ENCODE measurements around the gene TRAF6.

TRAF6 gene

DNA sequence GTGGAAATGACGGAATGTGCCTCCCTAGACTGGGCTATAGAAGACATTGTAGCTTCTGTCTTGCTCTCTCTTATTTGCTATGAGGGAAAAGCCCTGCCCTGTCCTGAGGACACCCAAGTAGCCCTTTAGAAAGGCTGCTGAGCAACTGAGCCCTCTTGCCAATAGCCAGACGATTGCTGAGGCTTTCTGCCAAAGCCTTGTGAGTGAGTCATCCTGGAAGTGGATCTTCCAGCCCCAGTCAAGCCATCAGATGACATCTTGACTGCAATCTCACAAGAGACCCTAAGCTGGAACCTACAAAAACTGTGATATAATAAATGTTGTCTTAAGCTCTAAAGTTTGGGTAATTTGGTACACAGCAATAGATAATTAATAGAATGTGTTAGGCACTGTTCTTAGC, 3.9 kb upstream of the TRAF6 start:
- no peak for TF ChIP-seq TAF1 (IDR thresholded peaks at IDR 0.05; ENCODE audit: low read depth)
- TF ChIP-seq CREB1 (IDR thresholded peaks at IDR 0.05; ENCODE audit: low read depth) = no peak
- no peak for TF ChIP-seq TCF12 (IDR thresholded peaks at IDR 0.05; ENCODE audit: low read depth)
- no peak for TF ChIP-seq YY1 (IDR thresholded peaks at IDR 0.05; ENCODE audit: low read depth)
- no peak for TF ChIP-seq ZBTB7A (IDR thresholded peaks at IDR 0.05; ENCODE audit: low read depth)
- no peak for TF ChIP-seq CEBPB (IDR thresholded peaks at IDR 0.05)
- TF ChIP-seq FOXM1 (IDR thresholded peaks at IDR 0.05; ENCODE audit: borderline replicate concordance, low read depth) = no peak
- TF ChIP-seq EGR1 (IDR thresholded peaks at IDR 0.05) = no peak
- TF ChIP-seq, protein P1, sequence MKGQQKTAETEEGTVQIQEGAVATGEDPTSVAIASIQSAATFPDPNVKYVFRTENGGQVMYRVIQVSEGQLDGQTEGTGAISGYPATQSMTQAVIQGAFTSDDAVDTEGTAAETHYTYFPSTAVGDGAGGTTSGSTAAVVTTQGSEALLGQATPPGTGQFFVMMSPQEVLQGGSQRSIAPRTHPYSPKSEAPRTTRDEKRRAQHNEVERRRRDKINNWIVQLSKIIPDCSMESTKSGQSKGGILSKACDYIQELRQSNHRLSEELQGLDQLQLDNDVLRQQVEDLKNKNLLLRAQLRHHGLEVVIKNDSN (IDR thresholded peaks at IDR 0.05) = no peak
- TF ChIP-seq NFIC (IDR thresholded peaks at IDR 0.05) = no peak
- TF ChIP-seq EP300 (IDR thresholded peaks at IDR 0.05; ENCODE audit: borderline replicate concordance) = no peak
- TF ChIP-seq TEAD4 (IDR thresholded peaks at IDR 0.05) = no peak
- TF ChIP-seq, protein P2, sequence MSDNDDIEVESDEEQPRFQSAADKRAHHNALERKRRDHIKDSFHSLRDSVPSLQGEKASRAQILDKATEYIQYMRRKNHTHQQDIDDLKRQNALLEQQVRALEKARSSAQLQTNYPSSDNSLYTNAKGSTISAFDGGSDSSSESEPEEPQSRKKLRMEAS (IDR thresholded peaks at IDR 0.05) = no peak
- TF ChIP-seq, protein P3, sequence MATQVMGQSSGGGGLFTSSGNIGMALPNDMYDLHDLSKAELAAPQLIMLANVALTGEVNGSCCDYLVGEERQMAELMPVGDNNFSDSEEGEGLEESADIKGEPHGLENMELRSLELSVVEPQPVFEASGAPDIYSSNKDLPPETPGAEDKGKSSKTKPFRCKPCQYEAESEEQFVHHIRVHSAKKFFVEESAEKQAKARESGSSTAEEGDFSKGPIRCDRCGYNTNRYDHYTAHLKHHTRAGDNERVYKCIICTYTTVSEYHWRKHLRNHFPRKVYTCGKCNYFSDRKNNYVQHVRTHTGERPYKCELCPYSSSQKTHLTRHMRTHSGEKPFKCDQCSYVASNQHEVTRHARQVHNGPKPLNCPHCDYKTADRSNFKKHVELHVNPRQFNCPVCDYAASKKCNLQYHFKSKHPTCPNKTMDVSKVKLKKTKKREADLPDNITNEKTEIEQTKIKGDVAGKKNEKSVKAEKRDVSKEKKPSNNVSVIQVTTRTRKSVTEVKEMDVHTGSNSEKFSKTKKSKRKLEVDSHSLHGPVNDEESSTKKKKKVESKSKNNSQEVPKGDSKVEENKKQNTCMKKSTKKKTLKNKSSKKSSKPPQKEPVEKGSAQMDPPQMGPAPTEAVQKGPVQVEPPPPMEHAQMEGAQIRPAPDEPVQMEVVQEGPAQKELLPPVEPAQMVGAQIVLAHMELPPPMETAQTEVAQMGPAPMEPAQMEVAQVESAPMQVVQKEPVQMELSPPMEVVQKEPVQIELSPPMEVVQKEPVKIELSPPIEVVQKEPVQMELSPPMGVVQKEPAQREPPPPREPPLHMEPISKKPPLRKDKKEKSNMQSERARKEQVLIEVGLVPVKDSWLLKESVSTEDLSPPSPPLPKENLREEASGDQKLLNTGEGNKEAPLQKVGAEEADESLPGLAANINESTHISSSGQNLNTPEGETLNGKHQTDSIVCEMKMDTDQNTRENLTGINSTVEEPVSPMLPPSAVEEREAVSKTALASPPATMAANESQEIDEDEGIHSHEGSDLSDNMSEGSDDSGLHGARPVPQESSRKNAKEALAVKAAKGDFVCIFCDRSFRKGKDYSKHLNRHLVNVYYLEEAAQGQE (IDR thresholded peaks at IDR 0.05; ENCODE audit: low read depth) = no peak
- TF ChIP-seq RAD21 (IDR thresholded peaks at IDR 0.05; ENCODE audit: low read depth) = no peak

DNA sequence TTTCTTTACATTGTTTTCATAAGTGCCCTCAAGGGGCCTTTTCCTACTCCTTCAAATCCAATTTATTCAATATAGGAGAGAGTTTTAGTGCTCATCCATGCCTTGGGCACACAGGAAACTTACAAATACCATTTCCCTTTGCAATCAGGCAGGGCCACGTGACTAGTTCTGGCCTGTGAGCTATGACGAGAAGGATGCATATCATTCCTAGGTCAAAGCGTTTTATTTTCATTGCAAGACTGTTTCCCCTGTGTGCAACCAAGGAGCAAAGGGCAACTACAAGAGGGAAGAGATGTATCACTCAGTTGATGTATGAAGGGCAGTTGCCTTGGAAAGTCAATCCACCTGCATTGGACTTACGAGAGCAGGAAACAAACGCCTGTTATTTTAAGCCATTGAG, 1.9 kb upstream of the TRAF6 start:
- TF ChIP-seq, protein P2 (IDR thresholded peaks at IDR 0.05) = no peak
- TF ChIP-seq, protein P1 (IDR thresholded peaks at IDR 0.05) = no peak
- TF ChIP-seq YY1 (IDR thresholded peaks at IDR 0.05; ENCODE audit: low read depth) (no peak), TEAD4 (IDR thresholded peaks at IDR 0.05) (no peak), FOXM1 (IDR thresholded peaks at IDR 0.05; ENCODE audit: borderline replicate concordance, low read depth) (no peak), EP300 (IDR thresholded peaks at IDR 0.05; ENCODE audit: borderline replicate concordance) (no peak), TCF12 (IDR thresholded peaks at IDR 0.05; ENCODE audit: low read depth) (no peak), CREB1 (IDR thresholded peaks at IDR 0.05; ENCODE audit: low read depth) (no peak), CEBPB (IDR thresholded peaks at IDR 0.05) (no peak), TAF1 (IDR thresholded peaks at IDR 0.05; ENCODE audit: low read depth) (no peak), ZBTB7A (IDR thresholded peaks at IDR 0.05; ENCODE audit: low read depth) (no peak), NFIC (IDR thresholded peaks at IDR 0.05) (no peak), EGR1 (IDR thresholded peaks at IDR 0.05) (no peak), RAD21 (IDR thresholded peaks at IDR 0.05; ENCODE audit: low read depth) (no peak)

DNA sequence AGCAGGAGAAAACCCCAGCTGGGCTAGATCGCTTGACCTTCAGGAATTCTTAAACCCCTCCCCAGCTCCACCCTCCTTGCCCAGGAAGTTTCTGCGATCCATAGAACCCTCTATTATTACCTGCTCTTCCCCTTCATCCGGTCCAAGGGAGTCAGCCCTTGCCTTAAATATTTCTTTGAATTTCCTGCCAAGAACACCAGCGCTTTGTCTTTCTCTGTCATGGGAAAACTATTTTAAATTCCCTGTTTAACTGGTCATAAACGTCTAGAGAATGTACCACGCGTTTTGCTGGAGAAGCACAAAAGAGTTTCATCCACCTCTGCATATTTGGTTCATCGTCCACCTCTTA, 496 bp upstream of the TRAF6 start:
- TF ChIP-seq, protein P3 (IDR thresholded peaks at IDR 0.05; ENCODE audit: low read depth) = no peak
- TF ChIP-seq CREB1 (IDR thresholded peaks at IDR 0.05; ENCODE audit: low read depth) (no peak), EP300 (IDR thresholded peaks at IDR 0.05; ENCODE audit: borderline replicate concordance) (no peak), NFIC (IDR thresholded peaks at IDR 0.05) (no peak), ZBTB7A (IDR thresholded peaks at IDR 0.05; ENCODE audit: low read depth) (no peak), TCF12 (IDR thresholded peaks at IDR 0.05; ENCODE audit: low read depth) (no peak), FOXM1 (IDR thresholded peaks at IDR 0.05; ENCODE audit: borderline replicate concordance, low read depth) (no peak), YY1 (IDR thresholded peaks at IDR 0.05; ENCODE audit: low read depth) (no peak), EGR1 (IDR thresholded peaks at IDR 0.05) (no peak)
- TF ChIP-seq, protein P1 (IDR thresholded peaks at IDR 0.05) = no peak

DNA sequence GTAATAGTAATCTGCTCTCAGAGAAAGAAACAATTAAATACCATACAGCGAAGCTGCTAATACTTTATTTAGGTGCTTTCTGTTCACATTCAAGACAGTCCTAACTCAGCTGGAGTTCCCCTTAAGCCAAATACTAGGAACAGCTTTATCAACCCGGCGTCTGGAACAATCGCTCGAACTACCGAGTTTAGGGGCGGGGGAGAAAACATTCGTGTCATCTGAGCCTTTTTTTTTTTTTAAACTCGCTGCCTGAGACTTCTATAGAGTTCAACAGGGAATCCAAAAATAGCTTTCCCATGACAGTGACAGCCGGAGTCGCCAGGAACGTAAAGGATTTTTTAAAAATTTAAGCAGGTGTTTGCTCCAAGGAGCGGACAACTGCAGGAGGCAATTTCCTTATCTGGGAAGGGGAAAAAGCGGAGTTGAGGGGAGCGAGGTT, 852 bp downstream of the TRAF6 start:
- TF ChIP-seq NFIC (IDR thresholded peaks at IDR 0.05) = no peak
- TF ChIP-seq YY1 (IDR thresholded peaks at IDR 0.05; ENCODE audit: low read depth) = no peak
- TF ChIP-seq, protein P1 (IDR thresholded peaks at IDR 0.05) = no peak

DNA sequence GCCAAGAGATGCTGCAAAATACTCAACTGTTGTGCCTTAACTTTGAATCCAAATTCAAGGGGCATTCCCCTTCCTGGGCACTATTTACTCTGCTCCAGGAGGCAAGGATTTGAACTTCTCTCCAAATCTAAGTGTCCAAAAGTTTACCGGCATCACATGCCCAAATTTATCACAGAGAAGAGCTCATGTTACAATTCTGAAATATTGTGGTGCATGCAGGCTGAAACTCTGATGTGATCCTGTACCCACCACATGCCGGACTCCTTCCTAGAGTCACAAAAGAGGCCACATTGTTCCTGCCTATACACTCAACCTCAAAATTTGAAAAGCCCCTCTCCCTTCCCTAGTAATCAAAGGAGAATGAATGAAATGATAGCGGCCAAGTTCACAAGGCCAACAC, 1.3 kb downstream of the TRAF6 start:
- TF ChIP-seq YY1 (IDR thresholded peaks at IDR 0.05; ENCODE audit: low read depth) (no peak), NFIC (IDR thresholded peaks at IDR 0.05) (no peak), FOXM1 (IDR thresholded peaks at IDR 0.05; ENCODE audit: borderline replicate concordance, low read depth) (no peak), CEBPB (IDR thresholded peaks at IDR 0.05) (no peak), EGR1 (IDR thresholded peaks at IDR 0.05) (no peak), TAF1 (IDR thresholded peaks at IDR 0.05; ENCODE audit: low read depth) (no peak), TCF12 (IDR thresholded peaks at IDR 0.05; ENCODE audit: low read depth) (no peak), EP300 (IDR thresholded peaks at IDR 0.05; ENCODE audit: borderline replicate concordance) (no peak), CREB1 (IDR thresholded peaks at IDR 0.05; ENCODE audit: low read depth) (no peak), RAD21 (IDR thresholded peaks at IDR 0.05; ENCODE audit: low read depth) (no peak), ZBTB7A (IDR thresholded peaks at IDR 0.05; ENCODE audit: low read depth) (no peak), TEAD4 (IDR thresholded peaks at IDR 0.05) (no peak)
- TF ChIP-seq, protein P3 (IDR thresholded peaks at IDR 0.05; ENCODE audit: low read depth) = no peak
- TF ChIP-seq, protein P2 (IDR thresholded peaks at IDR 0.05) = no peak
- TF ChIP-seq, protein P1 (IDR thresholded peaks at IDR 0.05) = no peak
